Measurements from ENCODE around the gene CCL3.

DNA sequence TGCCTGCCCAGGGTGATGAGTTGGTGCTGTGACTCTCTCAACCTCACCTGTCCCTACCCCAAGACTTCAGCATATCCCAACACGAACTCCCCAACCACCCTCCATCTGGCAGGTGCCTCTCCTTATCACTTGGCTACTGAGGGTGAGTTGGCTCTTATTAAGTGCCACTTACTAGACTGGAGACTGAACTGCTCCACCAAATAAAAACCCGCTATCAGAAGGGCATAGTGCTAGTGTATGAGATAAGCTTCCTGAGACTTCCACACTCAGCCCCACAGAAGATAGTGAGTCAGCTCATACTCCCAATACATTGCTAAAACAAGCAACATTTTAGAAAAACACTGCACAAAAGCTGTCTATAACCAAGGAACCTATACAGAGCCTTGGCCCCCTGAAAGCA, 41.9 kb downstream of the CCL3 start:
- TF ChIP-seq, protein P1, sequence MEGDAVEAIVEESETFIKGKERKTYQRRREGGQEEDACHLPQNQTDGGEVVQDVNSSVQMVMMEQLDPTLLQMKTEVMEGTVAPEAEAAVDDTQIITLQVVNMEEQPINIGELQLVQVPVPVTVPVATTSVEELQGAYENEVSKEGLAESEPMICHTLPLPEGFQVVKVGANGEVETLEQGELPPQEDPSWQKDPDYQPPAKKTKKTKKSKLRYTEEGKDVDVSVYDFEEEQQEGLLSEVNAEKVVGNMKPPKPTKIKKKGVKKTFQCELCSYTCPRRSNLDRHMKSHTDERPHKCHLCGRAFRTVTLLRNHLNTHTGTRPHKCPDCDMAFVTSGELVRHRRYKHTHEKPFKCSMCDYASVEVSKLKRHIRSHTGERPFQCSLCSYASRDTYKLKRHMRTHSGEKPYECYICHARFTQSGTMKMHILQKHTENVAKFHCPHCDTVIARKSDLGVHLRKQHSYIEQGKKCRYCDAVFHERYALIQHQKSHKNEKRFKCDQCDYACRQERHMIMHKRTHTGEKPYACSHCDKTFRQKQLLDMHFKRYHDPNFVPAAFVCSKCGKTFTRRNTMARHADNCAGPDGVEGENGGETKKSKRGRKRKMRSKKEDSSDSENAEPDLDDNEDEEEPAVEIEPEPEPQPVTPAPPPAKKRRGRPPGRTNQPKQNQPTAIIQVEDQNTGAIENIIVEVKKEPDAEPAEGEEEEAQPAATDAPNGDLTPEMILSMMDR (IDR thresholded peaks at IDR 0.05): no peak
- no peak for TF ChIP-seq POLR2AphosphoS5 (IDR thresholded peaks at IDR 0.05; ENCODE audit: low read depth, low read length)

All from Panc1 (cell line).